SU-DHL-6 (cell line): ENCODE results near the gene SLC7A5.
"Not testable (repeated sequence)": the region's sequence is repeated elsewhere in the genome, so short reads cannot be mapped to it uniquely, and the experiment has no call there.

Source experiments
- H2AFZ ChIP-seq: fragments of 200-600 bp; sonication (generic); 2 replicates; pipeline ENCODE4 v1.6.1; 2014; ENCODE audit warnings: low read depth, mild to moderate bottlenecking, moderate library complexity, mixed read lengths, antibody characterized with exemption, low read length; ENCODE audit not compliant: severe bottlenecking
- H3F3A ChIP-seq: fragments of 200-600 bp; shearing (Covaris generic); 2 replicates; pipeline ENCODE4 v1.6.0; 2016; ENCODE audit warnings: antibody characterized with exemption, mild to moderate bottlenecking; ENCODE audit not compliant: insufficient read depth
- H3K27ac ChIP-seq: fragments of 200-600 bp; sonication (generic); 2 replicates; pipeline ENCODE4 v1.5.1; 2016; ENCODE audit warnings: low read depth, mild to moderate bottlenecking, low read length, moderate library complexity, mixed read lengths
- H3K27me3 ChIP-seq: fragments of 200-600 bp; sonication (generic), shearing (Covaris generic); 2 replicates; pipeline ENCODE4 v1.6.0; 2014; ENCODE audit warnings: mild to moderate bottlenecking, low read length
- H3K36me3 ChIP-seq: fragments of 200-600 bp; sonication (generic); 2 replicates; pipeline ENCODE4 v1.6.1; 2014; ENCODE audit warnings: mild to moderate bottlenecking, low read length, mixed read lengths
- H3K4me2 ChIP-seq: fragments of 300-600, 200-600 bp; shearing (Covaris generic), sonication (generic); 2 replicates; pipeline ENCODE4 v1.6.0; 2014; ENCODE audit warnings: low read length, low read depth, mild to moderate bottlenecking; ENCODE audit not compliant: poor library complexity, severe bottlenecking
- H3K4me3 ChIP-seq: fragments of 200-600 bp; sonication (generic); 2 replicates; pipeline ENCODE4 v1.5.1; 2014; ENCODE audit warnings: antibody characterized with exemption, low read length, mild to moderate bottlenecking, mixed read lengths; ENCODE audit not compliant: insufficient read depth, poor library complexity, severe bottlenecking
- H3K79me2 ChIP-seq: fragments of 200-600 bp; sonication (generic); 2 replicates; pipeline ENCODE4 v1.6.1; 2014; ENCODE audit warnings: mild to moderate bottlenecking, low read length, moderate library complexity; ENCODE audit not compliant: insufficient read depth
- H3K9ac ChIP-seq: fragments of 200-600 bp; sonication (generic); 2 replicates; pipeline ENCODE4 v1.7.0; 2014; ENCODE audit warnings: mild to moderate bottlenecking, low read length
- H3K9me2 ChIP-seq: fragments of 200-600 bp; sonication (generic); replicated peaks from 2 replicates; pipeline ENCODE4 v1.6.1; 2014; ENCODE audit warnings: low read length; ENCODE audit not compliant: insufficient read depth
- H3K9me3 ChIP-seq: fragments of 200-600 bp; sonication (generic); 2 replicates; pipeline ENCODE4 v1.6.1; 2014; ENCODE audit warnings: low read length, mixed read lengths; ENCODE audit not compliant: insufficient read depth
- H4K20me1 ChIP-seq: fragments of 200-600 bp; sonication (generic); 2 replicates; pipeline ENCODE4 v1.6.1; 2014; ENCODE audit warnings: low read depth, mild to moderate bottlenecking, antibody characterized with exemption, low read length, moderate library complexity, mixed read lengths
- EZH2phosphoT487 ChIP-seq: fragments of 200-600 bp; sonication (generic), shearing (Covaris generic); conservative IDR thresholded peaks from 2 replicates; pipeline ENCODE4 v1.6.1; 2018; ENCODE audit warnings: mild to moderate bottlenecking, antibody characterized with exemption, low read length, moderate library complexity, mixed read lengths
- TF ChIP-seq, protein P1 (sequence below): fragments of 200-600 bp; sonication (generic); IDR thresholded peaks from one replicate; pipeline ENCODE4 v1.5.1; 2017; ENCODE audit warnings: antibody characterized with exemption, mild to moderate bottlenecking, low read length, moderate library complexity; ENCODE audit not compliant: insufficient read depth, poor library complexity, severe bottlenecking

The SLC7A5 gene

DNA sequence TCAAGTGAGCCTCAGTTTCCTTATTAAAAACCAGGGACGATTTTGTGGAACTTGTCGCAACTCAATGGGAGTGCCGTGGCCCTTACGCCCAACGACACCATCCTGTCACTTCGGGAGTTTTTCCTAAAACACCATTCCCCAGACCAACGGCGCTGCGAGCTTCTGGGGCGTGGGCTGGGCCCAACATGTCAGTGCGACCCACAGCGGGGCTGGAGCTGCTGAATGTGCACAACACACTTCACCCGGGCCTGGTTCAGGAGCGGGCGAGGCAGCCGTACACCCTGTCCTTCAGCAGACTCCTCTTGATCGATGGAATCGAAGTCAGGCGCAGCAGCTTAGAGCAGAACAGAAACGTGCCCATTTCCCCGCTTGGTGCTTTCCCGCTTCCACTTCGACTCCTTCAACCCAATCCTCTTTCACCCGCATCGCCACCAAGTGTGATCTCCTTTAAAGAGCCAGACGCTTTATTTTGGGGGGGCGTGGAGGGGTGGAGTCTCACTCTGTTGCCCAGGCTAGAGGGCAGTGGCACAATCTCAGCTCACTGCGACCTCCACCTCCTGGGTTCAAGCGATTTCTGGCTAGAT, 13.2 kb upstream of the SLC7A5 start:
- H3K9ac ChIP-seq, result no peak overlapping the region
- H3K27ac ChIP-seq, result no peak overlapping the region
- H3K79me2 ChIP-seq, result no peaks in the 10 kb centered on the region
- H4K20me1 ChIP-seq, result no peaks in the 10 kb centered on the region
- no peak overlapping the region for H2AFZ ChIP-seq
- H3K9me3 ChIP-seq, result no peaks in the 10 kb centered on the region
- TF ChIP-seq EZH2phosphoT487, result no peak
- TF ChIP-seq, protein P1, sequence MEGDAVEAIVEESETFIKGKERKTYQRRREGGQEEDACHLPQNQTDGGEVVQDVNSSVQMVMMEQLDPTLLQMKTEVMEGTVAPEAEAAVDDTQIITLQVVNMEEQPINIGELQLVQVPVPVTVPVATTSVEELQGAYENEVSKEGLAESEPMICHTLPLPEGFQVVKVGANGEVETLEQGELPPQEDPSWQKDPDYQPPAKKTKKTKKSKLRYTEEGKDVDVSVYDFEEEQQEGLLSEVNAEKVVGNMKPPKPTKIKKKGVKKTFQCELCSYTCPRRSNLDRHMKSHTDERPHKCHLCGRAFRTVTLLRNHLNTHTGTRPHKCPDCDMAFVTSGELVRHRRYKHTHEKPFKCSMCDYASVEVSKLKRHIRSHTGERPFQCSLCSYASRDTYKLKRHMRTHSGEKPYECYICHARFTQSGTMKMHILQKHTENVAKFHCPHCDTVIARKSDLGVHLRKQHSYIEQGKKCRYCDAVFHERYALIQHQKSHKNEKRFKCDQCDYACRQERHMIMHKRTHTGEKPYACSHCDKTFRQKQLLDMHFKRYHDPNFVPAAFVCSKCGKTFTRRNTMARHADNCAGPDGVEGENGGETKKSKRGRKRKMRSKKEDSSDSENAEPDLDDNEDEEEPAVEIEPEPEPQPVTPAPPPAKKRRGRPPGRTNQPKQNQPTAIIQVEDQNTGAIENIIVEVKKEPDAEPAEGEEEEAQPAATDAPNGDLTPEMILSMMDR, result no peak
- no peaks in the 10 kb centered on the region for H3K27me3 ChIP-seq
- no peaks in the 10 kb centered on the region for H3K36me3 ChIP-seq
- H3K4me3 ChIP-seq, result no peak overlapping the region
- H3F3A ChIP-seq, result no peaks in the 10 kb centered on the region
- no peak overlapping the region for H3K4me2 ChIP-seq
- no peaks in the 10 kb centered on the region for H3K9me2 ChIP-seq

DNA sequence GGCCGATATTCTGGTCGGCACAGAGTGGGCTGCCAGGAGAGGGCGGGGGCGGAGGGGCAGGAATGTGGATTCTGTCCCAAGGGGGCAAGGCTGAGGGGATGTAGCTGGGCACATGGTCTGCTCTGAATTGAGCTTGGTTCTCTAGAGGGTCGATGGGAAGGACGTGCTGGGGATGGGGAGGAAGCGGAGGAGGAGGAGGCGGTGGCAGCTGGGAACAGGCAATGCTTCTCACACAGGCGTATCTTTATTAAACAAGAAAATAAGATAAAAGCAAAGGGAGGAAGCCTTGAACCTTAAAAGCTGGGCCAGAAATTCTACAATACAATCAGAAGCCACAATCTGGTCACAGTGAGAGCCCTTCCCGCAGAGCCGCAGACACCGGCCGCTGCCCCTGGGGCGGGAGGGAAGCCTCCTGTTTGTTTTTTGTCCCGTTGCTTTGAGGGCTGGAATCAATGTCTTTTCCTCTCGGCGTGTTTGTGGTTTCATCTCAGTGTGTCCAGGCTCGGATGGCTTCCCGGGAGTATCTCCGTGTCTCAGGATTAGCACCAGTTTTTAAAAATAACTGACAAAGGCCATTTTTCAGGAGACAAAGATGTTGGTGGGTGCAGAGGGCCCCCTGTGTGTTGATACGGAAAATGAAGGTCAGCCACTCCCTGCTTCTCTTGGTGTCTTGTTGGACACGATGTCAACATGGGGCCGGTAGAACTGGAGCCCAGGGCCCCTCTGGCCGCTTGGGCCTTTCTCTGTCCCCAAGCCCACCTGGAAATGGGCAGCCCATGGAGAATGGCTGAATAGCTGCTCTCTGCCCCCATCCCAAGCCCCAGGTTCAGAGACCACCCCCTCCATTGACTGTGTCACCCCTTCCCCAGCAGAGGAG, 12.3 kb upstream of the SLC7A5 start:
- Histone ChIP-seq H3K9me2 (no peaks in the 10 kb centered on the region), H3K9me3 (no peaks in the 10 kb centered on the region), H3K4me3 (no peak overlapping the region), H3K9ac (no peak overlapping the region), H2AFZ (no peak overlapping the region), H3K79me2 (no peaks in the 10 kb centered on the region), H3K27me3 (no peaks in the 10 kb centered on the region), H4K20me1 (no peaks in the 10 kb centered on the region), H3K36me3 (no peaks in the 10 kb centered on the region), H3F3A (no peaks in the 10 kb centered on the region), H3K4me2 (no peak overlapping the region), H3K27ac (no peak overlapping the region)
- no peak for TF ChIP-seq EZH2phosphoT487
- TF ChIP-seq, protein P1, result no peak

DNA sequence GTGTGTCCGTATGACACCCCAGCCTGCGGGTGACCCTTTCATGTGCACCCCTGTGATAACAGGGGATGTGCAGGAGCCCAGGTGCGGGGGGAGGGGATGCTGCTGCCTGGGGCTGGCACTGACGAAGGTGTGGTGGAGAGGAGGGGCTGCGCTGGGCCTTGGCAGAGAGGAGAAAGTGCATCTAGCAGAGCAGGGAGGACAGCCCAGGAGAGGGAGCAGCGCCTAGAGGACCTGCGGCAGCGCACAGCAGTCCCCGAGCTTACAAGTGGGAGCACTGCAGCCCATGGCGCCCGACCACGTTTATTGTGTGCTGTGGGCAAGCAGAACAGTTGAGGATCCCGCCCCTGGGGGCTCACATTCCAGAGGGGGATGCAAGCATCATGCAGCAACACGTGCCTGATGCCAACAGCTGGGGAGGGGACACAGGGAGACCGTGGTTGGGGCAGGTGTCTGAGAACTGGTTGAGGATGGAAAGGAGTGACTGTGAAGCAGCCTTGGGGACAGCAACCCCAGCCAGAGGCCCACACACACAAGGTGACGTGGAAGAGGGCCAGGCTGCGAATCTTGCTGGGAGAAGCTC, 10.9 kb upstream of the SLC7A5 start:
- no peaks in the 10 kb centered on the region for H3K9me3 ChIP-seq
- H3K27me3 ChIP-seq, result no peaks in the 10 kb centered on the region
- no peak overlapping the region for H3K9ac ChIP-seq
- no peaks in the 10 kb centered on the region for H3K36me3 ChIP-seq
- H3K27ac ChIP-seq, result no peak overlapping the region
- H3K4me3 ChIP-seq, result no peak overlapping the region
- no peaks in the 10 kb centered on the region for H4K20me1 ChIP-seq
- TF ChIP-seq EZH2phosphoT487, result no peak
- TF ChIP-seq, protein P1, result no peak
- no peak overlapping the region for H2AFZ ChIP-seq
- H3F3A ChIP-seq, result no peaks in the 10 kb centered on the region
- H3K4me2 ChIP-seq, result no peak overlapping the region
- H3K79me2 ChIP-seq, result no peaks in the 10 kb centered on the region
- no peaks in the 10 kb centered on the region for H3K9me2 ChIP-seq

DNA sequence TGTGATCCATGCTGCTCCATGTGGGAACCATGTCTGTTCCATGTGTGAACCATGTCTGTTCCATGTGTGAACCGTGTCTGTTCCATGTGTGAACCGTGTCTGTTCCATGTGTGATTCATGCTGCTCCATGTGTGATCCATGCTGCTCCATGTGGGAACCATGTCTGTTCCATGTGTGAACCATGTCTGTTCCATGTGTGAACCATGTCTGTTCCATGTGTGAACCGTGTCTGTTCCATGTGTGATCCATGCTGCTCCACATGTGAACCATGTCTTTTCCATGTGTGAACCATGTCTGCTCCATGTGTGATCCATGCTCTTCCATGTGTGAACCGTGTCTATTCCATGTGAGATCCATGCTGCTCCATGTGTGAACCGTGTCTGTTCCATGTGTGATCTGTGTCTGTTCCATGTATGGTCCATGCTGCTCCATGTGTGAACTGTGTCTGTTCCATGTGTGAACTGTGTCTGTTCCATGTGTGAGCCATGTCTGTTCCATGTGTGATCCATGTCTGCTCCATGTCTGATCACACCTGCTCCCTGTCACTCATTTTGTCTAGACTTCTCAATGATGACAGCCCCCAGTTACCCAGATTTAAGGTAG, 10.2 kb upstream of the SLC7A5 start:
- not testable (repeated sequence) for H3K9me2 ChIP-seq, H3K4me2 ChIP-seq, H3K4me3 ChIP-seq, H4K20me1 ChIP-seq, H3K27ac ChIP-seq, H2AFZ ChIP-seq, H3K9ac ChIP-seq, H3K79me2 ChIP-seq, H3F3A ChIP-seq, H3K9me3 ChIP-seq, H3K27me3 ChIP-seq, H3K36me3 ChIP-seq
